Fibroblast of lung (primary cell): ENCODE measurements around the gene CNTROB. TPM values are rescaled to one million over a fixed set of nuclear protein-coding genes. Genes with fewer than 3 reads are reported as not detected.

Source experiments
- DNase-seq, 2 donors: peaks; one replicate each; pipeline versions ENCODE4 v3.0.0 to v3.0.0-alpha.2; 2010; ENCODE audit warnings: low read depth in 2 of 2
- H2AFZ ChIP-seq: 2 replicates; pipeline ENCODE4 v1.5.1; 2012; ENCODE audit warnings: low read length, control low read depth, inconsistent platforms
- H3K27ac ChIP-seq: 2 replicates; pipeline ENCODE4 v1.5.1; 2011; ENCODE audit warnings: low read length, control low read depth; ENCODE audit not compliant: insufficient read depth
- H3K27me3 ChIP-seq: 2 replicates; pipeline ENCODE4 v1.5.1; 2011; ENCODE audit warnings: mild to moderate bottlenecking, low read length; ENCODE audit not compliant: control insufficient read depth, insufficient read depth
- H3K36me3 ChIP-seq: 2 replicates; pipeline ENCODE4 v1.5.1; 2011; ENCODE audit warnings: low read length; ENCODE audit not compliant: control insufficient read depth, insufficient read depth
- H3K4me1 ChIP-seq: 2 replicates; pipeline ENCODE4 v1.5.1; 2011; ENCODE audit warnings: low read length; ENCODE audit not compliant: control insufficient read depth, insufficient read depth; ENCODE audit errors: extremely low read depth
- H3K4me2 ChIP-seq: 2 replicates; pipeline ENCODE4 v1.5.1; 2011; ENCODE audit warnings: low read length, control low read depth; ENCODE audit not compliant: insufficient read depth; ENCODE audit errors: extremely low read depth
- H3K4me3 ChIP-seq, 4 experiments: fragments of 200-600 bp in 1 of 4; sonication (generic) in 1 of 4; replicated peaks in 1 of 4; 2 replicates each; pipeline ENCODE4 v1.5.1; 2011 to 2016; ENCODE audit warnings: low read length in 4 of 4, low read depth in 3 of 4, mild to moderate bottlenecking in 3 of 4, control low read depth in 2 of 4, inconsistent platforms in 1 of 4, mixed read lengths in 1 of 4; ENCODE audit not compliant: insufficient read depth in 1 of 4; ENCODE audit errors: control extremely low read depth in 1 of 4
- H3K79me2 ChIP-seq: 2 replicates; pipeline ENCODE4 v1.5.1; 2012; ENCODE audit warnings: mild to moderate bottlenecking, low read length, inconsistent platforms; ENCODE audit not compliant: control insufficient read depth, insufficient read depth
- H3K9ac ChIP-seq: 2 replicates; pipeline ENCODE4 v1.5.1; 2011; ENCODE audit warnings: mild to moderate bottlenecking, low read length, control low read depth; ENCODE audit not compliant: insufficient read depth
- H3K9me3 ChIP-seq: 2 replicates; pipeline ENCODE4 v1.5.1; 2012; ENCODE audit warnings: low read depth, low read length; ENCODE audit not compliant: control insufficient read depth, insufficient read depth
- H4K20me1 ChIP-seq: 2 replicates; pipeline ENCODE4 v1.5.1; 2011; ENCODE audit warnings: low read length; ENCODE audit not compliant: control insufficient read depth, insufficient read depth; ENCODE audit errors: extremely low read depth
- CTCF ChIP-seq, 2 donors: IDR thresholded peaks in 1 of 2; conservative IDR thresholded peaks in 1 of 2; 1 replicate in 1 of 2; 2 replicates in 1 of 2; pipeline ENCODE4 v1.5.1; 2011 to 2012; ENCODE audit warnings: low read length in 2 of 2, control low read depth in 1 of 2, inconsistent platforms in 1 of 2, low read depth in 1 of 2, mild to moderate bottlenecking in 1 of 2
- EZH2 ChIP-seq: IDR thresholded peaks from 2 replicates; pipeline ENCODE4 v1.5.1; 2012; ENCODE audit warnings: low read length, control low read depth, mild to moderate bottlenecking; ENCODE audit errors: missing control alignments
- polyA plus RNA-seq, 2 donors: library from polyadenylated mRNA; depleted of rRNA in 1 of 2; stranded (reverse) in 1 of 2; unstranded in 1 of 2; fragments of >200 nt; gene quantifications; 2 replicates each; pipeline ENCODE4 v1.2.1, GENCODE V29; 2011 to 2012; ENCODE audit warnings: missing spikeins in 1 of 2
- total RNA-seq: library from RNA; depleted of rRNA; stranded (reverse); fragments of >200 nt; gene quantifications from 2 replicates; pipeline ENCODE4 v1.2.1, GENCODE V29; 2014

The CNTROB gene
- total and polyA plus RNA-seq, 2 donors (not counting 1 experiment from before 2014, with no cell fraction given) = 12.6 to 17.2 TPM

- peaks cover 38% of the 10 kb centered on the region for H3K36me3 ChIP-seq
Measured at GRCh38 chr17:7903154-7904103, 28.6 kb upstream of the CNTROB start.

GRCh38 chr17:7909089-7909488 is 22.9 kb upstream of the CNTROB start:
- peaks cover 38% of the 10 kb centered on the region for H3K36me3 ChIP-seq
- TF ChIP-seq EZH2 (no peak), CTCF (conservative IDR thresholded peaks at IDR 0.05 in 1 of 2, IDR thresholded peaks at IDR 0.05 in 1 of 2; ENCODE audit: low read depth in 1 of 2, low read length in 2 of 2) (no peak)
- H3K27ac ChIP-seq = no peak overlapping the region
- no peaks in the 10 kb centered on the region for H3K27me3 ChIP-seq
- no peaks in the 10 kb centered on the region for H3K9me3 ChIP-seq
- DNase-seq = no peak
- H3K4me2 ChIP-seq = no peak overlapping the region
- H4K20me1 ChIP-seq = no peaks in the 10 kb centered on the region
- H3K4me1 ChIP-seq = no peaks in the 10 kb centered on the region
- H3K79me2 ChIP-seq = no peaks in the 10 kb centered on the region
- H3K4me3 ChIP-seq = no peak overlapping the region
- no peak overlapping the region for H3K9ac ChIP-seq
- H2AFZ ChIP-seq = no peak overlapping the region

More at GRCh38 chr17:7903154-7904103, 28.6 kb upstream of the CNTROB start:
- Histone ChIP-seq H3K27me3 (no peaks in the 10 kb centered on the region), H4K20me1 (no peaks in the 10 kb centered on the region), H3K4me1 (no peaks in the 10 kb centered on the region), H3K4me2 (no peak overlapping the region), H2AFZ (no peak overlapping the region), H3K27ac (no peak overlapping the region), H3K9me3 (no peaks in the 10 kb centered on the region), H3K79me2 (no peaks in the 10 kb centered on the region), H3K9ac (no peak overlapping the region), H3K4me3 (no peak overlapping the region)
- TF ChIP-seq EZH2 (no peak), CTCF (conservative IDR thresholded peaks at IDR 0.05 in 1 of 2, IDR thresholded peaks at IDR 0.05 in 1 of 2; ENCODE audit: low read depth in 1 of 2, low read length in 2 of 2) (no peak)
- no peak for DNase-seq

GRCh38 chr17:7910281-7910680 is 21.7 kb upstream of the CNTROB start:
- H3K79me2 ChIP-seq = no peaks in the 10 kb centered on the region
- H4K20me1 ChIP-seq = no peaks in the 10 kb centered on the region
- H2AFZ ChIP-seq = no peak overlapping the region
- DNase-seq = no peak
- H3K4me1 ChIP-seq = peaks cover 5% of the 10 kb centered on the region
- no peak overlapping the region for H3K9ac ChIP-seq
- TF ChIP-seq EZH2 (no peak), CTCF (conservative IDR thresholded peaks at IDR 0.05 in 1 of 2, IDR thresholded peaks at IDR 0.05 in 1 of 2; ENCODE audit: low read depth in 1 of 2, low read length in 2 of 2) (no peak)
- H3K4me2 ChIP-seq = no peak overlapping the region
- H3K36me3 ChIP-seq = peaks cover 32% of the 10 kb centered on the region
- H3K27me3 ChIP-seq = no peaks in the 10 kb centered on the region
- no peak overlapping the region for H3K27ac ChIP-seq
- no peak overlapping the region for H3K4me3 ChIP-seq
- H3K9me3 ChIP-seq = no peaks in the 10 kb centered on the region
